ENCODE measurements around the gene SRP14.

SRP14 gene

GRCh38 chr15:40072216-40072990 lies 33.4 kb upstream of the SRP14 start:
- DNase-seq (ENCODE audit: low read depth) = no peak
- TF ChIP-seq, protein P1, sequence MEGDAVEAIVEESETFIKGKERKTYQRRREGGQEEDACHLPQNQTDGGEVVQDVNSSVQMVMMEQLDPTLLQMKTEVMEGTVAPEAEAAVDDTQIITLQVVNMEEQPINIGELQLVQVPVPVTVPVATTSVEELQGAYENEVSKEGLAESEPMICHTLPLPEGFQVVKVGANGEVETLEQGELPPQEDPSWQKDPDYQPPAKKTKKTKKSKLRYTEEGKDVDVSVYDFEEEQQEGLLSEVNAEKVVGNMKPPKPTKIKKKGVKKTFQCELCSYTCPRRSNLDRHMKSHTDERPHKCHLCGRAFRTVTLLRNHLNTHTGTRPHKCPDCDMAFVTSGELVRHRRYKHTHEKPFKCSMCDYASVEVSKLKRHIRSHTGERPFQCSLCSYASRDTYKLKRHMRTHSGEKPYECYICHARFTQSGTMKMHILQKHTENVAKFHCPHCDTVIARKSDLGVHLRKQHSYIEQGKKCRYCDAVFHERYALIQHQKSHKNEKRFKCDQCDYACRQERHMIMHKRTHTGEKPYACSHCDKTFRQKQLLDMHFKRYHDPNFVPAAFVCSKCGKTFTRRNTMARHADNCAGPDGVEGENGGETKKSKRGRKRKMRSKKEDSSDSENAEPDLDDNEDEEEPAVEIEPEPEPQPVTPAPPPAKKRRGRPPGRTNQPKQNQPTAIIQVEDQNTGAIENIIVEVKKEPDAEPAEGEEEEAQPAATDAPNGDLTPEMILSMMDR (conservative IDR thresholded peaks at IDR 0.05; ENCODE audit: low read length) = no peak
- H3K4me3 ChIP-seq (ENCODE audit: low read length) = no peak overlapping the region

DNA sequence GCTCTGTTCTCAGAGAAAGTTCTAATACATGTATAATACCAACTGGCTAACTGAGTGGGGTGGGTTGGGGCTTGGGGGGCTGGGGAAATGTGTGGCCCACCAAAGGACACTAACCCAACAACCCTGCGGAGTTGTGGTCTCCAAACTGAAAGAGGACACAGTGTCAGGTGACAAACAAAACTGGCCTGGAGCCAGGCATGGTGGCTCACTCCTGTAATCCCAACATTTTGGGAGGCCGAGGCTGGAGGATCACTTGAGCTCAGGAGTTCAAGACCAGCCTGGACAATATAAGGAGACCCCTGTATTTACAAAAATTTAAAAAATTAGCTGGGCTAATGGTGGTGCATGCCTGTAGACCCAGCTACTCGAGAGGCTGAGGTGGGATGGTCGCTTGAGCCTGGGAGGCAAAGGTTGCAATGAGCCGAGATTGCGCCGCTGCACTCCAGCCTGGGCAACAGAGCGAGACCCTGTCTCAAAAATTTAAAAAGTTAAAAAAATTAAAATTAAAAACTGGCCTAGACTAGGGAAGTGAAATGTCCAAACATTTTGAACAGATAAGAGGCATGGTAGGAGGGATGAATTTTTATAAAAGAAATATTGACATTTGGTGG lies 31.7 kb upstream of the SRP14 start:
- H3K4me3 ChIP-seq (ENCODE audit: low read length) = no peak overlapping the region
- no peak for DNase-seq (ENCODE audit: low read depth)
- TF ChIP-seq, protein P1 (conservative IDR thresholded peaks at IDR 0.05; ENCODE audit: low read length) = no peak

DNA sequence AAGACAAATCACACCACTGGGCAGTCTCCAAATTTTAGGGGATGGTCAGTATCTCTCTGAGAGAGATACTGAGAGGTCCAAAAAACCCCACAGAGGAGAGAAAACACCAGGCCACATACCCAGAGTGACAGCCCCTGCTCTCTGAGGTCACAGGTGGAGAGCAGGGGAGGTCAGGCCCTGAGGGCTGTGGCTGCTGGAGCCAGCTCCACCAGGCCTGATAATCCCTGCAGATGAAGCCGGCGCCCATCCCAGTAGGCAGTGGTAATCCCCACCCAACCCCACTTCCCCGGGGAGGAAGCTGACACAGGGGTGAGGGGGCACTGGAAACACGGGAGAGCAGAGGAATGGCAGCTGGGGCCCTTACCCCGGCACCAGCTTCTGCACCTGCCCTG lies 31.2 kb upstream of the SRP14 start:
- no peak for DNase-seq (ENCODE audit: low read depth)
- H3K4me3 ChIP-seq (ENCODE audit: low read length) = no peak overlapping the region
- TF ChIP-seq, protein P1 (conservative IDR thresholded peaks at IDR 0.05; ENCODE audit: low read length) = no peak

GRCh38 chr15:40069178-40070165 lies 30.5 kb upstream of the SRP14 start:
- TF ChIP-seq, protein P1 (conservative IDR thresholded peaks at IDR 0.05; ENCODE audit: low read length) = no peak
- no peak overlapping the region for H3K4me3 ChIP-seq (ENCODE audit: low read length)
- peak; percentile 86 for DNase-seq (ENCODE audit: low read depth)

GRCh38 chr15:40067921-40068624 lies 29.1 kb upstream of the SRP14 start:
- no peak overlapping the region for H3K4me3 ChIP-seq (ENCODE audit: low read length)
- no peak for DNase-seq (ENCODE audit: low read depth)
- TF ChIP-seq, protein P1 (conservative IDR thresholded peaks at IDR 0.05; ENCODE audit: low read length) = no peak

DNA sequence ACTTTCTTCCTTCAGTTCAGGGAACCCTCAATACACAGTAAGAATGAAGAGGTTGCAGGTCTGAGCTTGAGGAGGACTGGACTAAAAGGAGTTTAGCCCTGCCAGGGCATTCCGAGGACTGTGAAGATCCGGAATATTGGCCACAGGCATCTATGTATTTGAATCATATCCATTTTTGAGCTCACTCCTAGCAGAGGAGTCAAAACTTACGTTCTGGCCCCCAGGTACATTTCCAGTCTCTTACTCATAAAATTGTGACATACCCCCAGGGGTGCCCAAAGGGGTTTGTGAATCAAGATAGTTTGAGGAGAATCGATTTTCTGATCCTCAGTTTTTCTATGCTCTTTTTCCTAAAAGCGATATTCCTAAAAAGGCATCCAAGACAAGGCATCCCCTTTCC lies 27.6 kb upstream of the SRP14 start:
- no peak overlapping the region for H3K4me3 ChIP-seq (ENCODE audit: low read length)
- TF ChIP-seq, protein P1 (conservative IDR thresholded peaks at IDR 0.05; ENCODE audit: low read length) = no peak
- peak; percentile 32 for DNase-seq (ENCODE audit: low read depth)

All from AG10803 (cell line).